PC-3 (cell line): Measurements from ENCODE around the gene PLCL1.

Source experiments
- EZH2 ChIP-seq: fragments of 300-600 bp; sonication (generic); IDR thresholded peaks from one replicate; pipeline ENCODE4 v1.6.1; 2017; ENCODE audit warnings: antibody characterized with exemption, mild to moderate bottlenecking, low read length; ENCODE audit not compliant: unreplicated experiment
- TF ChIP-seq, protein P1 (sequence below): fragments of 300-600 bp; sonication (generic); conservative IDR thresholded peaks from 2 replicates; pipeline ENCODE4 v1.5.1; 2017; ENCODE audit warnings: antibody characterized with exemption, low read depth, mild to moderate bottlenecking, low read length

DNA sequence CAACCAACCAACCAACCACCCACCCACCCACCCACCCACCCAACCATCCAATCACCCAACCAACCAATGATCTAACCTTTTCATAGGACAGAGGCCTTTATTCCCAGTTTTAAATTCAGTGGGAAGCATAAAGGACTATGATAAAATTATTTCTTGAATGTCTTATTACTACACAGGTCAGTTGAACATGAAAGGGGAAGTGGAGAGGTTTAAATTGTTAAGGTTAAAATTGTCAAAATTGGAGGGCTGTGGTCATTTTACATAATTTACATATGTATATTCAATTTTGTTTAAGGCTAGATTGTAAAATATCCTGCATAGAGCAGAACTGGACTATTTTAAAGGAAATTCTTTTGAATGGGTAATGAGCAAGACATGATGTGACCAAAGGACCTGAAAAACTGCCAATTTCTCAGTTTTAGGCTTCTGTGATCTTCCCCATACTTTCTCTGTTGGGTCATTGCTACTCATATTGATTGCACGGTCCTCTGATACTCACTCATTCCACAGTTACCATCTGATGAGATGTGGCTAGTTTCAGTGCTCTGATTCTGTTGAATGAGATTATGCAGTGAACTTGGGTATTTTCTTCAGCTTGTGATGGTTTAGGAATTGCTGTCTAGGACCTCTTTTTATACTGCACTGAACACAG is 127.4 kb downstream of the PLCL1 start:
- TF ChIP-seq, protein P1, sequence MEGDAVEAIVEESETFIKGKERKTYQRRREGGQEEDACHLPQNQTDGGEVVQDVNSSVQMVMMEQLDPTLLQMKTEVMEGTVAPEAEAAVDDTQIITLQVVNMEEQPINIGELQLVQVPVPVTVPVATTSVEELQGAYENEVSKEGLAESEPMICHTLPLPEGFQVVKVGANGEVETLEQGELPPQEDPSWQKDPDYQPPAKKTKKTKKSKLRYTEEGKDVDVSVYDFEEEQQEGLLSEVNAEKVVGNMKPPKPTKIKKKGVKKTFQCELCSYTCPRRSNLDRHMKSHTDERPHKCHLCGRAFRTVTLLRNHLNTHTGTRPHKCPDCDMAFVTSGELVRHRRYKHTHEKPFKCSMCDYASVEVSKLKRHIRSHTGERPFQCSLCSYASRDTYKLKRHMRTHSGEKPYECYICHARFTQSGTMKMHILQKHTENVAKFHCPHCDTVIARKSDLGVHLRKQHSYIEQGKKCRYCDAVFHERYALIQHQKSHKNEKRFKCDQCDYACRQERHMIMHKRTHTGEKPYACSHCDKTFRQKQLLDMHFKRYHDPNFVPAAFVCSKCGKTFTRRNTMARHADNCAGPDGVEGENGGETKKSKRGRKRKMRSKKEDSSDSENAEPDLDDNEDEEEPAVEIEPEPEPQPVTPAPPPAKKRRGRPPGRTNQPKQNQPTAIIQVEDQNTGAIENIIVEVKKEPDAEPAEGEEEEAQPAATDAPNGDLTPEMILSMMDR = no peak
- TF ChIP-seq EZH2 = no peak
